ENCODE measurements around the gene CELF5. TPM values are rescaled to one million over a fixed set of nuclear protein-coding genes. Genes with fewer than 3 reads are reported as not detected.
A peak's percentile ranks its signal among the peaks of the same experiment; 100 is the strongest.

The CELF5 gene
- total RNA-seq, 1 experiment from 2014 or later = 2.5 TPM

DNA sequence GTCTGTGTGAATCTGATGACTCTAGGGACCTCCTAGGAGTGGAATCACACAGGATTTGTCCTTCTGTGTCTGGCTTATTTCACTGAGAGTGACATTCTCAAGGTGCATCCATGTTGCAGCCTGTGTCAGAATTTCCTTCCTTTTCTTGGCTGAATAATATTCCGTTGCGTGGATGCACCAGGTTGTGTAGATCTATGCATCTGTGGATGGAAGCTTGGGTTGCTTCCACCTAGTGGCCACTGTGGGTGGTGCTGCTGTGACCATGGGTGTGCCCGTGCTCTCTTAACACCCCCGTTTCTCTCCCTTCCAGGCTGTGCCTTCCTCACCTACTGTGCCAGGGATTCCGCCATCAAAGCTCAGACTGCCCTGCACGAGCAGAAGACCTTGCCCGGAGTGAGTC, 26.2 kb downstream of the CELF5 start:
- ChIA-PET CTCF (interaction anchor here (1.0 to 1.9 kb wide), 2 partner anchors 14 to 26 kb away, joined by 3 to 9 read pairs; no protein-coding TSS in a partner anchor), POLR2A (interaction anchor here (1.3 kb wide), 1 partner anchor 300 kb away, joined by 3 read pairs; no protein-coding TSS in a partner anchor), RAD21 (ENCODE audit: low non-redundant PET in 1 of 2, low total read pairs in 2 of 2, uncharacterized antibody in 2 of 2, unreplicated experiment in 2 of 2) (no interaction called here)
- no peak overlapping the region for H3K9ac ChIP-seq (ENCODE audit: low read length)
- no peak overlapping the region for H2AFZ ChIP-seq (ENCODE audit: low read depth, low read length, poor library complexity, severe bottlenecking)
- intact Hi-C loops (cut with micrococcal nuclease) = no loop called here
- H3K4me3 ChIP-seq (replicated peaks in 1 of 2; ENCODE audit: low read depth in 1 of 2, low read length in 2 of 2) = no peak overlapping the region
- H3K27me3 ChIP-seq (ENCODE audit: insufficient read depth, low read length) = no peaks in the 10 kb centered on the region
- no peaks in the 10 kb centered on the region for H3K9me2 ChIP-seq (ENCODE audit: insufficient read depth)
- no TSS peak for BruUV-seq (replicated peaks)
- H3K79me2 ChIP-seq (ENCODE audit: insufficient read depth, low read length) = no peaks in the 10 kb centered on the region
- H3K27ac ChIP-seq (ENCODE audit: low read depth, low read length) = no peak overlapping the region
- no peak overlapping the region for H3K4me2 ChIP-seq (ENCODE audit: low read length)
- H3K36me3 ChIP-seq (ENCODE audit: control insufficient read depth in 1 of 2, insufficient read depth in 2 of 2, low read length in 2 of 2) = no peaks in the 10 kb centered on the region
- peak; percentile 42 for DNase-seq (ENCODE audit: low read depth, low spot score)
- no peak for TF ChIP-seq YY1 (IDR thresholded peaks at IDR 0.05; ENCODE audit: extremely low read depth, insufficient replicate concordance, low read depth, low read length)
- TF ChIP-seq, protein P1, sequence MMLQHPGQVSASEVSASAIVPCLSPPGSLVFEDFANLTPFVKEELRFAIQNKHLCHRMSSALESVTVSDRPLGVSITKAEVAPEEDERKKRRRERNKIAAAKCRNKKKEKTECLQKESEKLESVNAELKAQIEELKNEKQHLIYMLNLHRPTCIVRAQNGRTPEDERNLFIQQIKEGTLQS (IDR thresholded peaks at IDR 0.05) = no peak
- TF ChIP-seq, protein P2, sequence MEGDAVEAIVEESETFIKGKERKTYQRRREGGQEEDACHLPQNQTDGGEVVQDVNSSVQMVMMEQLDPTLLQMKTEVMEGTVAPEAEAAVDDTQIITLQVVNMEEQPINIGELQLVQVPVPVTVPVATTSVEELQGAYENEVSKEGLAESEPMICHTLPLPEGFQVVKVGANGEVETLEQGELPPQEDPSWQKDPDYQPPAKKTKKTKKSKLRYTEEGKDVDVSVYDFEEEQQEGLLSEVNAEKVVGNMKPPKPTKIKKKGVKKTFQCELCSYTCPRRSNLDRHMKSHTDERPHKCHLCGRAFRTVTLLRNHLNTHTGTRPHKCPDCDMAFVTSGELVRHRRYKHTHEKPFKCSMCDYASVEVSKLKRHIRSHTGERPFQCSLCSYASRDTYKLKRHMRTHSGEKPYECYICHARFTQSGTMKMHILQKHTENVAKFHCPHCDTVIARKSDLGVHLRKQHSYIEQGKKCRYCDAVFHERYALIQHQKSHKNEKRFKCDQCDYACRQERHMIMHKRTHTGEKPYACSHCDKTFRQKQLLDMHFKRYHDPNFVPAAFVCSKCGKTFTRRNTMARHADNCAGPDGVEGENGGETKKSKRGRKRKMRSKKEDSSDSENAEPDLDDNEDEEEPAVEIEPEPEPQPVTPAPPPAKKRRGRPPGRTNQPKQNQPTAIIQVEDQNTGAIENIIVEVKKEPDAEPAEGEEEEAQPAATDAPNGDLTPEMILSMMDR (IDR thresholded peaks at IDR 0.05 in 2 of 3, conservative IDR thresholded peaks at IDR 0.05 in 1 of 3; ENCODE audit: borderline replicate concordance in 1 of 3, insufficient read depth in 1 of 3, low read depth in 2 of 3, low read length in 2 of 3) = peak; percentile 41 to 84 (median 57); a peak in 5 of 6 replicates
- peak; percentile 56 for TF ChIP-seq RAD21 (IDR thresholded peaks at IDR 0.05; ENCODE audit: low read depth)
- TF ChIP-seq CBX3 (IDR thresholded peaks at IDR 0.05; ENCODE audit: low read depth) = peak; percentile 77; the same call in 1 of the 2 replicates
- TF ChIP-seq, protein P3, sequence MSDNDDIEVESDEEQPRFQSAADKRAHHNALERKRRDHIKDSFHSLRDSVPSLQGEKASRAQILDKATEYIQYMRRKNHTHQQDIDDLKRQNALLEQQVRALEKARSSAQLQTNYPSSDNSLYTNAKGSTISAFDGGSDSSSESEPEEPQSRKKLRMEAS (IDR thresholded peaks at IDR 0.05) = 0 out of 2 replicates have a peak, but pooled peaks have one; percentile 30
- no peaks in the 10 kb centered on the region for H4K20me1 ChIP-seq (ENCODE audit: insufficient read depth)
- peaks cover 7 to 13% of the 10 kb centered on the region in 2 experiments; a peak in 2 of 4 replicates for H3K9me3 ChIP-seq (ENCODE audit: control insufficient read depth in 1 of 2, insufficient read depth in 1 of 2, low read depth in 1 of 2, low read length in 2 of 2)
- peak; percentile 89 for ATAC-seq
- H3K4me1 ChIP-seq (ENCODE audit: control insufficient read depth in 1 of 2, insufficient read depth in 2 of 2, low read length in 2 of 2) = no peaks in the 10 kb centered on the region

All from HCT116 (cell line).